ENCODE data around the gene AP1S3.
"Not testable (repeated sequence)": the region's sequence is repeated elsewhere in the genome, so short reads cannot be mapped to it uniquely, and the experiment has no call there.

AP1S3 gene

GRCh38 chr2:223797811-223798721, 39.3 kb downstream of the AP1S3 start:
- DNase-seq, result no peak

DNA sequence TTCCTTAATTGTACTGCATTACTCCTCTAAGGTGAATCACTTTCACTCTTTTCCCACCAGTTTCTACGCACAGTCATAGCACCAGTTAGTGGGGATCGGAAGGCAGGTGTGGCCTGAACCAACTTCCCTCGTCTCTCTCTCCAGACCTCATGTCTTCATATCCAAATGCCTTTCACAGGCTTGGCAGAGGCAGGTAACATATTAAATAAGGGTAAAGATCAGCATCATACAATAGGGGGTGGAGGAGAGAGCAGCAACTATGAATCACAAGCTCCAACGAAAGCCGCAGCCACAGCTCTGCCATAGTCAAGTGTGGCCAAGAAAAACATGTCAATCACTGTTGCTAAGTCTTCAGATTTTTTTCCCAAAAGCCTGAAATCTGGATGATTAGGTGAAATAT, 40.3 kb downstream of the AP1S3 start:
- DNase-seq, result no peak

GRCh38 chr2:223789423-223789822, 48.0 kb downstream of the AP1S3 start:
- no peak for DNase-seq

- no peak for DNase-seq
Observed at GRCh38 chr2:223788826-223789225, 48.6 kb downstream of the AP1S3 start.

GRCh38 chr2:223788106-223788505, 49.3 kb downstream of the AP1S3 start:
- DNase-seq, result not testable (repeated sequence)

DNA sequence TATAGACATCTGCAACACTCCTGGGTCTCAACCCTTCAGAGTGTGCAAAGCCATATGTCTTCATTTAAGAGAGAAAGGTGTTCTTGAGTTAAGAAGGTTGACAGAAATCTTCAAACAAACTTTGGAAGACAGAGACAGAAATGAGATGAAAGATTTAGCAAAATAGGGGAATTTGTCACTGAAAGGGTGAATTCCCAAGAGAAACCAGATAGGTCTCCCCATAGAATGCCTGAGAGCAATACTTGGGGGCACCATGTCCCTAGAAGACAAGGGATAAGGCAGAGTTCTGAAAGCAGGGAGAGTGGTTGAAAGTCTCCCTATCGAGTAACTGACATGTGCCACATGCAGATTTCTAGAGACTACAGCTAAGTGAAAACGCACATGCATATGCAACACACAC, 50.0 kb downstream of the AP1S3 start:
- no peak for DNase-seq

- DNase-seq, result no peak
Observed at GRCh38 chr2:223786943-223787342, 50.4 kb downstream of the AP1S3 start.

DNA sequence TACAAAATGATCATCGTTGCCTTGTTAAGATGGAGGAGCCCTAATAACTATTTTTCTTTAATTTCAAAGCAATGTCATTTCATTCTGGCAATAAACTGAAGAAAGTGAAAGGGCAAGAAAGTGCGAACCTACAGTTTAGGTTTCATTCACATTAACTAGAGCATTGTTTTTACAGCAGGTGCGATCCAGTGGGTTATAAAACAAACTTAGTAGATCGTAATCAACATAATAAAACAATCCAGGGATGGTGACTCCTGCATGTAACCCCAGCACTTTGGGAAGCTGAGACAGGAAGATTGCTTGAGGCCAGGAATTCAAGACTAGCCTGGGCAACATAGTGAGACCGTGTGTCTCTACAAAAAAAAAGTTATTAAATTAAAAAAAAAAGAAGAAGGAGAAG, 51.1 kb downstream of the AP1S3 start:
- no peak for DNase-seq

GRCh38 chr2:223784221-223784772, 53.1 kb downstream of the AP1S3 start:
- DNase-seq, result no peak

DNA sequence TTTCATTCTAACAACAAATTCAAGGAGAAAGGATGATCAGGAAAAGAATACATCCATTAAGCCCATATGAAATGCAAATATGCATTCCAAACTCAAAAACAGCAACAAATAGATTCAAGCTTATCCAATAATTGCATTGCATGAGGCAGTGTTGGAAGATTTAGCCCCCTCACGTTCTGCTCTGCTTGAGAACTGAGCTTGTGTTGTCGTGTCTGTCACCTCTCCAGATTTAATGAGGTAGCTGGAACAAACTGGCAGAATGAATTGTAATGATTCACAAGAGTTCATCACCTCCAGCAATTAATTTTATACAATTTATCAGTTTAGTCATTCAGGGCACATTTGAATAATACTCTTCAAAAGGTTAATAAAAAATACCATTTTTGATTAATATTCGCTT, 54.8 kb downstream of the AP1S3 start:
- no peak for DNase-seq

DNA sequence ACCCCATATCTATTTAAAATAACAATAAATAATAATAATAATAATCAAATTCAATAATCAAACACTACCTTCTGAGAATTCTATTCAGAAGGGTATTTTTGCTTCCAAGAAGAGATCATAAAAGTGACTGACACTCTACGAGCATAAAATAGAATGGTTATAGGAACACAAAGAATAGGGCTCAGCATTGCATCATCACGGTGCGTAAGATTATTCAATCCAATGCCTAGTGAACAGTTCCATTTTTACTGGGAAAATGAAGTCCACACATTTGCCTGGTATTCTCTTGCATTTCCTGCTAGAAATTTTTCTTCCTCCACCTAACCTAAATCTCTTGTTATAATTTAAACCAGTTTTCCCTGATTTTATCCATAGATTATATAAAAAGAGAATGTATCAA, 55.8 kb downstream of the AP1S3 start:
- no peak for DNase-seq

GRCh38 chr2:223779877-223780276, 57.5 kb downstream of the AP1S3 start:
- no peak for DNase-seq

- no peak for DNase-seq
Observed at GRCh38 chr2:223774193-223774592, 63.2 kb downstream of the AP1S3 start.

DNA sequence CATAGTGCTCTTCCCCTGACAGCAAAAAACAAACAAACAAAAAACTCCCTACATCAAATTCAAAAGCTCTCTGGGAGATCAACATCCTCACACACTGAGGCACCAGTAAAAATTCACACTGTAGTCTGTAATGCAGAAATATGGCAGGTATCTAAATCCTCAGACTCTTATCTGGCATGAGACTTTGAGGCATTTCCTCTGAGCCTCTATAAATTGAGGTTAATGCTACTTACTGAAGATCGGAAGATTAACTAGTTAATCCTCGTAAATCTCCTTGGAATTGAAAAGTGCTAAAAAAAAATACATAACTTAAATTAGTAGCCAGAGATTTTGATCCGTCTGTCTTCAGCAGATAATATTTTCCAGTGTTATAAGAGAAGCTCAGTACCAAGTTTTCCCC, 65.0 kb downstream of the AP1S3 start:
- DNase-seq, result no peak

GRCh38 chr2:223771475-223771874, 65.9 kb downstream of the AP1S3 start:
- DNase-seq, result no peak

DNA sequence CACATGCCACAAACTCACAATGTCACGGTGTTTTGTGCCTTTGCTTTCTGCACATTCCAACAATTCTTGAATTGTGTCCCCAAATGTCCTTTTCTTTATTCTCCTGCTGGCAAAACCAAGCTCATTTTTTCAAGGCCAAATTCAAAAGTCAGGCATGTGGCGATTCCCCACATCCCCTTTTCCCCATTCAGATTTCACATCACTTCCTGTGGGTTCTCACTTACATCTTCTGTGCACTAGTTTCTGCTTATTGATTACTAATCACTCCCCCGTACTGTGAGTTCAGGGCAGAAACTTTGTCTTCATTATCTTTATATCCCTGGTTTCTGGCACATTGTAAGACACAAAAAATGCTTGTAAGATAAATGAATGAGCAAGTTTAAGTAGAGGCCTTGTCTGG, 69.2 kb downstream of the AP1S3 start:
- no peak for DNase-seq

GRCh38 chr2:223767341-223767740, 70.0 kb downstream of the AP1S3 start:
- no peak for DNase-seq

DNA sequence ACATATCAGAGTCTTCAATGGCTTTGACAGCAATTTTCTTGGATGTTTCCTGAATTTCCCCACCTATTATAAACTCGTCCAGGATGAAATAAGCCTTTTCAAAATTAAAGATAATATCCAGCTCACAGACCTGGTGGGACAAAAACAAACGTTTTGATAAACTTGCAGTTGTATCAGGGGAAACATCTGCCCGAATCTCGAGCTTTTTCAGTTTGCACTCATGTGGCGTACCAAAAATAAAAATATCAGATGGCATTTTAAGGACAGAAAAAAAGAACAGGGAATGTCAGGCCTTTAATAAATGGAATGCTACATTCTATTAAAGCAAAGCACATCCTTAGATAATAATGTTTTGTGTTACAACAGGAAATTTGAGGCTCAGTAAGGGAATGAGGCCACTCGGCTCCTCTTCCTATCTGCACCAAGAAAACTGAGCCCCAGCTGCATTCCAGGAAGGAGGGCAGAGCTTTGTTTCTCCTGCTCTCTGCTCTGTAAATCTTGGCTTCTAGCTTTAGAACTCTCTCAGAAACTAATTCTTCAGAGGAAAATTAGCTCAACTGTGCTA, 72.1 kb downstream of the AP1S3 start:
- DNase-seq, result no peak

DNA sequence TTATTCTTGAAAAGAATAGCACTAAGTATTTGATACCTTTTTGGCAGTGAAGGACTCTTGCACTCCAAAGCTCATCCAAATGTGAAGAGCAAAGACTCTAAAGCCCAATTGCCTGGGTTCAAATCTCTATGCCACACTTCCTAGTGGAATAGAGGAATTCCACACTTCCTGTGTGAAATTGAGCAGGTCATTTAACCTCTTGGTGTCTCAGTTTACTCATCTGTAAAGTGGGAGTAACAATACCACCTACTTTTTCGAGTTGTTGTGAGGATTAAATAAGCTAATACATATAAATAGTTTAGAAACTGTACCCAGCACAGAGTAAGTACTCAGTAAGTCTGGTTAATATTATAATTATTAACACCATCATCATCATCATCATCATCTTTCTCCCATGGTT, 72.6 kb downstream of the AP1S3 start:
- no peak for DNase-seq

DNA sequence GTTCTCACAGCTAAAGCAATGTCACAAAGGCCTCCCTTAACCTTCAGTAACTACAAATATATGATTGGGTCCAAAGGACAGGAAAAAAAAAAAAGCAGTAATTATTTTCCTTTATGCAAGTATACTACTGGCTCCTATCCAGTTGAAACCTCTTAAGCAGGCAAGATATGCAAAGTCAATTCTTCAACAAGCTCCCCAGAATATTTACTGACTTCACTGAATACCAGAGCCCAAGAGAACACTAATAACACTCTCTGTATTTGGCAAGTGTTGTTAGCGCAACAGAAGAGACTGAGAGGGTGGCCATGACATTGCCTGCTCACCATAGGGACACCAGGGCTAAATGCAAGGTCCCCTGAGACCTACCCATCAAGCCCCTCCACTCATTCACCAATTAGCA, 74.5 kb downstream of the AP1S3 start:
- DNase-seq, result no peak

- DNase-seq, result not testable (repeated sequence)
Observed at GRCh38 chr2:223761746-223762145, 75.6 kb downstream of the AP1S3 start.

- no peak for DNase-seq
Observed at GRCh38 chr2:223760838-223761502, 76.4 kb downstream of the AP1S3 start.

DNA sequence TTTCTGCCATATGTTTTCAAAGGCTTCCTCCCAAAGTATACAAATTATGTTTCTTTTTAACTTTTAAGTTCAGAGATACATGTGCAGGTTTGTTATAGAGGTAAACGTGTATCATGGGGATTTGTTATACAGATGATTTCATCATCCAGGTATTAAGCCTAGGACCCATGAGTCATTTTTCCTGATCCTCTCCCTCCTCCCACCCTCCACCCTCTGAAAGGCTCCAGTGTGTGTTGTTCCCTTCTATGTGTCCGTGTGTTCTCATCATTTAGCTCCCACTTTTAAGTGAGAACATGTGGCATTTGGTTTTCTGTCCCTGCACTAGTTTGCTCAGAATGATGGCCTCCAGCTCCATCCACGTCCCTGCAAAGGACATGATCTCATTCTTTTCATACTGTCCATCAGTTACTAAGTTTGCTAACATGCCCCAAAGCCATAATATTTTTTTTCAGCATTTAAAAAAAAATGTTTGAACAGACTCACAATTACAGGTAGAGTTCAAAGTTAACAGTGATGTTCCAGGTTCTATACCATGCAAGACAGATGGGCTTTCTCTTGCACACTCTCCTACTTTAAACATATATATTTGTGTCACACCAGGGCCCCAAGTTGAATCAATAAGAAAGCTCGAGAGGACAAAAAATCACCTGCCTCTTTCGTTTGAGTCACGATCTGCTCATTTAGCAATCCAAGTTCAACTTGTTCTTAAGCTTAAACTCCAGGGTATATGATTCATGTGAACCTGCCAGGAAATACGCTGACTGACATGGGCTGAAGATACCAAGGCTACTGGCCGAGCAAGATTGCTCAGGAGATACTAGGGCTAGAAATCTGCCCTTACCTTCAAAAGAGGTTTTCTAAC, 77.6 kb downstream of the AP1S3 start:
- DNase-seq, result no peak

All from left hindlimb (tissue), 1 donor.